HEK293 (cell line): ENCODE results near the gene TTLL10.

Source experiments
- SETDB1 ChIP-seq: IDR thresholded peaks from one replicate; pipeline ENCODE4 v1.6.1; 2017; ENCODE audit warnings: mild to moderate bottlenecking, low read length, moderate library complexity, mixed read lengths; ENCODE audit not compliant: insufficient read length
- TCF7L2 ChIP-seq: IDR thresholded peaks from 2 replicates; pipeline ENCODE4 v1.6.1; 2011; ENCODE audit warnings: low read depth, mild to moderate bottlenecking, inconsistent platforms, low read length, moderate library complexity, borderline replicate concordance
- YY1 ChIP-seq: fragments of 450-650 bp; formaldehyde crosslinking; IDR thresholded peaks from 2 replicates; pipeline ENCODE4 v1.5.1; 2018; ENCODE audit warnings: missing biosample characterization, missing genetic modification characterization
- ZNF549 ChIP-seq: fragments of 450-650 bp; IDR thresholded peaks from 2 replicates; pipeline ENCODE4 v1.5.1; 2018; ENCODE audit warnings: missing biosample characterization, missing genetic modification characterization, mild to moderate bottlenecking, inconsistent platforms, moderate library complexity
- TF ChIP-seq, protein P1 (sequence below): fragments of 450-650 bp; formaldehyde crosslinking; IDR thresholded peaks from 2 replicates; pipeline ENCODE4 v1.5.1; 2016; ENCODE audit warnings: missing biosample characterization, missing genetic modification characterization
- TF ChIP-seq, protein P2 (sequence below): fragments of 450-650 bp; formaldehyde crosslinking; IDR thresholded peaks from 2 replicates; pipeline ENCODE4 v1.5.1; 2016; ENCODE audit warnings: missing biosample characterization, missing genetic modification characterization
- TF ChIP-seq, protein P3 (sequence below): fragments of 450-650 bp; formaldehyde crosslinking; IDR thresholded peaks from 2 replicates; pipeline ENCODE4 v1.5.1; 2016; ENCODE audit warnings: missing biosample characterization, missing genetic modification characterization, low read depth
- TF ChIP-seq, protein P4 (sequence below): fragments of 450-650 bp; formaldehyde crosslinking; IDR thresholded peaks from 2 replicates; pipeline ENCODE4 v1.5.1; 2016; ENCODE audit warnings: missing biosample characterization, missing genetic modification characterization

DNA sequence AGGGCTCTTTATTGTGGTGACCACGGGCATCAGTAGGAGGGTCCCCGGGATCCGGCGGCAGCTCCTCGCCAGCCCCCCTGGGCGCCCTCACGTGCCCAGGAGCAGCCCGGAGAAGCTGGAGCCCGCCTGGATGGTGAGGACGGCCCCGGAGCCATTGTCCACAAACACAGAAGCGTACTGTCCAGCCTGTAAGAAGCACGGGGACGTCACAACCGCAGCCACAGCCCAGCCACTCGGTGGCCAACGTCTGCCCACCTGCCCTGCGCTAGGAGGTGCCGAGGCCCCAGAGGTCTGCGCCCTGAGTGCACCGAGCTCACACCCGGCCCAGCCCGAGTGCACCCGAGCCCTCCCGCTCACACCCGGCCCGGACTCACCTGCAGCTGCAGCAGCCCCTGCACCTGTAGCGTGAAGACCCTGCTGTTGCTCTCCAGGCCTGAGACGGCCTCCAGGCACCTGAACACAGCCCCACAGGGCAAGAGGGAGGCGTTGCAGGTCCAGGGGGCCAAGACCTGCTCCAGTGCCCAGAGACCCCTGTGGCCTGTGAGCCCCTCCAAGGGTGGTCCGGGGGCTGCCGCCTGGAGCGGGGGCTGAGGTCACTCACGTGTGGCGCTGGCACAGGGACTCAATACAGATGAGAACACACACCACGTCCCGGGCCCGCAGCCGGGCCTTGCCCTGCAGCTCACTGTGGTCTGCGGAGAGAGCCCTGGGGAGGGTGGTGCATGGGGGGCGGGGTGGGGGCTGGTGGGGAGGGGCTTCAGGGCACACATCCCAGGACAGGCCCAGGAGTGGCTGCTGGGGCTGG is 69.0 kb downstream of the TTLL10 start:
- TF ChIP-seq, protein P1, sequence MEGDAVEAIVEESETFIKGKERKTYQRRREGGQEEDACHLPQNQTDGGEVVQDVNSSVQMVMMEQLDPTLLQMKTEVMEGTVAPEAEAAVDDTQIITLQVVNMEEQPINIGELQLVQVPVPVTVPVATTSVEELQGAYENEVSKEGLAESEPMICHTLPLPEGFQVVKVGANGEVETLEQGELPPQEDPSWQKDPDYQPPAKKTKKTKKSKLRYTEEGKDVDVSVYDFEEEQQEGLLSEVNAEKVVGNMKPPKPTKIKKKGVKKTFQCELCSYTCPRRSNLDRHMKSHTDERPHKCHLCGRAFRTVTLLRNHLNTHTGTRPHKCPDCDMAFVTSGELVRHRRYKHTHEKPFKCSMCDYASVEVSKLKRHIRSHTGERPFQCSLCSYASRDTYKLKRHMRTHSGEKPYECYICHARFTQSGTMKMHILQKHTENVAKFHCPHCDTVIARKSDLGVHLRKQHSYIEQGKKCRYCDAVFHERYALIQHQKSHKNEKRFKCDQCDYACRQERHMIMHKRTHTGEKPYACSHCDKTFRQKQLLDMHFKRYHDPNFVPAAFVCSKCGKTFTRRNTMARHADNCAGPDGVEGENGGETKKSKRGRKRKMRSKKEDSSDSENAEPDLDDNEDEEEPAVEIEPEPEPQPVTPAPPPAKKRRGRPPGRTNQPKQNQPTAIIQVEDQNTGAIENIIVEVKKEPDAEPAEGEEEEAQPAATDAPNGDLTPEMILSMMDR (tag by site-specific recombination) = no peak
- TF ChIP-seq YY1 (tag by site-specific recombination) (no peak), SETDB1 (no peak), ZNF549 (no peak), TCF7L2 (no peak)
- TF ChIP-seq, protein P2, sequence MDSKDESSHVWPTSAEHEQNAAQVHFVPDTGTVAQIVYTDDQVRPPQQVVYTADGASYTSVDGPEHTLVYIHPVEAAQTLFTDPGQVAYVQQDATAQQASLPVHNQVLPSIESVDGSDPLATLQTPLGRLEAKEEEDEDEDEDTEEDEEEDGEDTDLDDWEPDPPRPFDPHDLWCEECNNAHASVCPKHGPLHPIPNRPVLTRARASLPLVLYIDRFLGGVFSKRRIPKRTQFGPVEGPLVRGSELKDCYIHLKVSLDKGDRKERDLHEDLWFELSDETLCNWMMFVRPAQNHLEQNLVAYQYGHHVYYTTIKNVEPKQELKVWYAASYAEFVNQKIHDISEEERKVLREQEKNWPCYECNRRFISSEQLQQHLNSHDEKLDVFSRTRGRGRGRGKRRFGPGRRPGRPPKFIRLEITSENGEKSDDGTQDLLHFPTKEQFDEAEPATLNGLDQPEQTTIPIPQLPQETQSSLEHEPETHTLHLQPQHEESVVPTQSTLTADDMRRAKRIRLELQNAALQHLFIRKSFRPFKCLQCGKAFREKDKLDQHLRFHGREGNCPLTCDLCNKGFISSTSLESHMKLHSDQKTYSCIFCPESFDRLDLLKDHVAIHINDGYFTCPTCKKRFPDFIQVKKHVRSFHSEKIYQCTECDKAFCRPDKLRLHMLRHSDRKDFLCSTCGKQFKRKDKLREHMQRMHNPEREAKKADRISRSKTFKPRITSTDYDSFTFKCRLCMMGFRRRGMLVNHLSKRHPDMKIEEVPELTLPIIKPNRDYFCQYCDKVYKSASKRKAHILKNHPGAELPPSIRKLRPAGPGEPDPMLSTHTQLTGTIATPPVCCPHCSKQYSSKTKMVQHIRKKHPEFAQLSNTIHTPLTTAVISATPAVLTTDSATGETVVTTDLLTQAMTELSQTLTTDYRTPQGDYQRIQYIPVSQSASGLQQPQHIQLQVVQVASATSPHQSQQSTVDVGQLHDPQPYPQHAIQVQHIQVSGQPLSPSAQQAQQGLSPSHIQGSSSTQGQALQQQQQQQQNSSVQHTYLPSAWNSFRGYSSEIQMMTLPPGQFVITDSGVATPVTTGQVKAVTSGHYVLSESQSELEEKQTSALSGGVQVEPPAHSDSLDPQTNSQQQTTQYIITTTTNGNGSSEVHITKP (tag by site-specific recombination) = no peak
- TF ChIP-seq, protein P3, sequence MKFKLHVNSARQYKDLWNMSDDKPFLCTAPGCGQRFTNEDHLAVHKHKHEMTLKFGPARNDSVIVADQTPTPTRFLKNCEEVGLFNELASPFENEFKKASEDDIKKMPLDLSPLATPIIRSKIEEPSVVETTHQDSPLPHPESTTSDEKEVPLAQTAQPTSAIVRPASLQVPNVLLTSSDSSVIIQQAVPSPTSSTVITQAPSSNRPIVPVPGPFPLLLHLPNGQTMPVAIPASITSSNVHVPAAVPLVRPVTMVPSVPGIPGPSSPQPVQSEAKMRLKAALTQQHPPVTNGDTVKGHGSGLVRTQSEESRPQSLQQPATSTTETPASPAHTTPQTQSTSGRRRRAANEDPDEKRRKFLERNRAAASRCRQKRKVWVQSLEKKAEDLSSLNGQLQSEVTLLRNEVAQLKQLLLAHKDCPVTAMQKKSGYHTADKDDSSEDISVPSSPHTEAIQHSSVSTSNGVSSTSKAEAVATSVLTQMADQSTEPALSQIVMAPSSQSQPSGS (tag by site-specific recombination) = no peak
- TF ChIP-seq, protein P4, sequence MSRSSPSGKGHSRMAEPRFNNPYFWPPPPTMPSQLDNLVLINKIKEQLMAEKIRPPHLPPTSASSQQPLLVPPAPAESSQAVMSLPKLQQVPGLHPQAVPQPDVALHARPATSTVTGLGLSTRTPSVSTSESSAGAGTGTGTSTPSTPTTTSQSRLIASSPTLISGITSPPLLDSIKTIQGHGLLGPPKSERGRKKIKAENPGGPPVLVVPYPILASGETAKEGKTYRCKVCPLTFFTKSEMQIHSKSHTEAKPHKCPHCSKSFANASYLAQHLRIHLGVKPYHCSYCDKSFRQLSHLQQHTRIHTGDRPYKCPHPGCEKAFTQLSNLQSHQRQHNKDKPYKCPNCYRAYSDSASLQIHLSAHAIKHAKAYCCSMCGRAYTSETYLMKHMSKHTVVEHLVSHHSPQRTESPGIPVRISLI (tag by site-specific recombination) = no peak
